DND-41 (cell line): ENCODE measurements around the gene GLRB.

Experiments used
- EZH2 ChIP-seq: IDR thresholded peaks from 3 replicates; pipeline ENCODE4 v1.6.1; 2012; ENCODE audit warnings: borderline replicate concordance, low read depth, mild to moderate bottlenecking, moderate library complexity, low read length, inconsistent platforms; ENCODE audit not compliant: severe bottlenecking
- TF ChIP-seq, protein P1 (sequence below): IDR thresholded peaks from 2 replicates; pipeline ENCODE4 v1.5.1; 2012; ENCODE audit warnings: borderline replicate concordance, low read length, moderate library complexity, mild to moderate bottlenecking; ENCODE audit not compliant: poor library complexity, severe bottlenecking; ENCODE audit errors: extremely low read depth

DNA sequence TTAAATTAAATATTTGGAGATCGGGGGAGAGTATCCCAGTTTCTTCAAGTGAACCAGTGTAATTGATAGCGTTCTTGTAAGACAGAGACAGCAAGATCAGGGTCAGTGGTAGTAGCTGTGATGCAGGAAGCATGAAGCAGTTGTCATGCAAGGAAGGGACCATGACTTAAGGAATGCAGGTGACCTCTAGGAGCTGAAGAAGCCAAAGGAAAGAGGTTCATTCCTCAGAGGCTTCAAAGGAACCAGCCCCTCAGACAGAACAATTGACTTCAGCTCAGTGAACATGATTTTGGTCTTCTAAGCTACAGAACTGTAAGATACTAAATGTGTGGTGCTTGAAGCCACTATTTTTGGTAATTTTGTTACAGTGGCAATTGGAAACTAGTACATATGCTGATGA lies 51.6 kb downstream of the GLRB start:
- TF ChIP-seq, protein P1, sequence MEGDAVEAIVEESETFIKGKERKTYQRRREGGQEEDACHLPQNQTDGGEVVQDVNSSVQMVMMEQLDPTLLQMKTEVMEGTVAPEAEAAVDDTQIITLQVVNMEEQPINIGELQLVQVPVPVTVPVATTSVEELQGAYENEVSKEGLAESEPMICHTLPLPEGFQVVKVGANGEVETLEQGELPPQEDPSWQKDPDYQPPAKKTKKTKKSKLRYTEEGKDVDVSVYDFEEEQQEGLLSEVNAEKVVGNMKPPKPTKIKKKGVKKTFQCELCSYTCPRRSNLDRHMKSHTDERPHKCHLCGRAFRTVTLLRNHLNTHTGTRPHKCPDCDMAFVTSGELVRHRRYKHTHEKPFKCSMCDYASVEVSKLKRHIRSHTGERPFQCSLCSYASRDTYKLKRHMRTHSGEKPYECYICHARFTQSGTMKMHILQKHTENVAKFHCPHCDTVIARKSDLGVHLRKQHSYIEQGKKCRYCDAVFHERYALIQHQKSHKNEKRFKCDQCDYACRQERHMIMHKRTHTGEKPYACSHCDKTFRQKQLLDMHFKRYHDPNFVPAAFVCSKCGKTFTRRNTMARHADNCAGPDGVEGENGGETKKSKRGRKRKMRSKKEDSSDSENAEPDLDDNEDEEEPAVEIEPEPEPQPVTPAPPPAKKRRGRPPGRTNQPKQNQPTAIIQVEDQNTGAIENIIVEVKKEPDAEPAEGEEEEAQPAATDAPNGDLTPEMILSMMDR: no peak
- TF ChIP-seq EZH2: no peak
